NCI-H187 (cell line): ENCODE measurements around the gene MATN1.

ENCODE experiments used
- DNase-seq, 2 experiments: peaks; one replicate each; lab custom pipeline; 2025; lab: John Stamatoyannopoulos, UW

The MATN1 gene

DNA sequence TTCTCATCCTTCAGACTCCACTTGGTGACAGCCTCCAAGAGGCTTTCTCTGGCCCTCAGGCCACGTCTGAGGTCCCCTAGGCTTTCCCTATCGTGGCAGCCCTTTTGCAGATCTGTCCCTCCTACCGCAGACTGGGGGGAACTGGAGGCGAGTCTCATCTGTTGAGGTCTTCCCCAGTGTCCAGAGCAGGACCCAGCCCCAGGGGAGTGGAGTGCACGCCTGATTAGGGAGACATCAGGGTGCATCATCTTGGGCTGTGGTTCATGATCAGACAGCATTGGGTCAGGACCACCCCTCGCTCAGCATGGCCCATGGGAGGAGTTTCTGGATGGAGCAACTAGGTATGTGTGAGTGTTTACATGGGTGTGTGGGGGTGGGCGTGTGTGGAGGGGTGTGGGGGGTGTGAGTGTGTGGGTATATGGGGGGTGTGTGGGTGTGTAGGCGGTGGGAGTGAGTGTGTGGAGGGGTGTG is 8.5 kb upstream of the MATN1 start:
- DNase-seq = no peak

DNA sequence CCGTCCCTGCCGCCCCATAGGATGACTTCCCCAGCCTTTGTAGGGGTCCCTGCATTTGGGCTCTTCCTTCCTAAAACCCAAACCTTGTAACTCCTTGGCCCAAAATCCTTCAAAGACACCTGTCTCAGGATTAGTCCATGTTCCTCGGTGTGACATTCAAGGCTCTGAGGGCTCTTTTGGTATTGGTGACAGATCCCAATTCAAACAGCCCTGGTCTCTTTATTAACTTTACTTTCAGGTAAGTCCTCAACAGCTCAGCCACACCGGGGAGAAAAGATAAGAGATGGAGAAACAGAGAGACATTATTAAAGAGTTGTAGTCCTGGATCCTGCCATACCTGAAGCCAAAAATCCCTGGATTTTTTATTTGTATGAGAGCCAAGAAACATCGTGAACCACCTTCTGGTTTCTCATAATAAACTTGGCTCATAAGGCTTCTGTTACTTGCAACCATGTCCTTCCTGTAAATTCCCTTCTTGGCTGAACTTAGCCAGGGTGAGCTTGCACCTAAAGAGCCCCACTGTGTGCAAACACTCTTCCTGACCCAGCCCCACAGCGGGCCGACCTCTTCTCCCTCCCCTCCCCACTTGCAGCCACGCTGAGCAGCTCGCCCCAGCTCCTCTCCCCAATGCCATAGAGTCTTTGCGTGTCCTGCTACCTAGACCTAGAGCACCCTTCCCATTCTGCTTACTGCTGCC is 7.9 kb upstream of the MATN1 start:
- no peak for DNase-seq

DNA sequence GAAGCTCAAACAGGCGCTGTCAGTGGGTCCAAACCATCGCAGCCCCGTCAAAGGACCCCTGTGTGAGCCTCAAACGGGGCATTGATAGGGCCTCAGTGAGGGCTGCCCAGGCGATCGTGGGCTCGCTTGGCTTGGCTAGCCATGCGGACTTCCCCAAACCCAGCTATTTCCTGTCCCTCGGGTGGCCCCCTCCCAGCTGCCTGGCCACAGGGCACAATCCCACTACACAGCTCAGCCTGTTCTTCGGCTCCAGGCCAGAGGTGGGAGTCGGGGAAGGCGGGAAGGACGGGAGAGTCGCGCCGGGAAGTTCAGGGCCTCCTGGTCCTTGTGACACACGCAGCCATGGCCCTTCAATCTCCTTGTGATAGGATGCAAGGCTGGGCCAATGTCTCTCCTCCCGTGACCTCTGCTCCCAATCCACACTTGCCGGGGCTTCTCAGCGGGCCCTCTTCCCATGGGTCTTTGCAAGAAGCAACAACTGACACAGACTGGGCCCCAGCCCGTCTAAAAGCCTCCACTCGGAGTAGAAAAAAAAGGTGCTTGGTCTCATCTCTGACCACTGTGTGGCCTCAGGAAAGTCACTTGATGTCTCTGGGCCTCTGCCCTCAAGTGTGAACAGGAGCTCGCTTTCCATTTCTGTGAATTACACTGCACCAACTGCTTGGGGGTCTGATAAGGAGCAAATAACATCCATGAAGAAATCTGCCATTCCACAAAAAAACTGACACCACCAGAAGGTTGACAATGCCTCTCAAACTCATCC is 7.1 kb upstream of the MATN1 start:
- DNase-seq = no peak

DNA sequence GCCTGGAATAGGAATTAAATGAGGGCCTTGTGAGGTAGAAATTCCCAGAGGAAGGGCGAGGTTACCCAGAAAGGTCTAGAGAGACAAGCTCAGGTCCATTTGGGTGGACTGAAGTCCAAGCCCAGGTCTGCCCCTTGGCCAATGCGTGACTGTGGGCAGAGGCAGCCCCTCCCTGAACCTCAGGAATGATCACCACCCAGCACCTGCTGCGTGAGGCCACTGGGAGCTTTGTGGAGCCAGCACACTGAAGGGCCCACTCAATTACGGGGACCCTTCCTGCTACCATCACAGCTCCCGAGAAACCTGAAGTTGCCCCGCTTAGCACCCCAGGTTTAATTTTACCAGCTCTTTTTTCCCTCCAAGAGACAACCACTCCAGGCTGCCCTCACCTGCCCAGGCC is 6.5 kb upstream of the MATN1 start:
- DNase-seq = no peak

DNA sequence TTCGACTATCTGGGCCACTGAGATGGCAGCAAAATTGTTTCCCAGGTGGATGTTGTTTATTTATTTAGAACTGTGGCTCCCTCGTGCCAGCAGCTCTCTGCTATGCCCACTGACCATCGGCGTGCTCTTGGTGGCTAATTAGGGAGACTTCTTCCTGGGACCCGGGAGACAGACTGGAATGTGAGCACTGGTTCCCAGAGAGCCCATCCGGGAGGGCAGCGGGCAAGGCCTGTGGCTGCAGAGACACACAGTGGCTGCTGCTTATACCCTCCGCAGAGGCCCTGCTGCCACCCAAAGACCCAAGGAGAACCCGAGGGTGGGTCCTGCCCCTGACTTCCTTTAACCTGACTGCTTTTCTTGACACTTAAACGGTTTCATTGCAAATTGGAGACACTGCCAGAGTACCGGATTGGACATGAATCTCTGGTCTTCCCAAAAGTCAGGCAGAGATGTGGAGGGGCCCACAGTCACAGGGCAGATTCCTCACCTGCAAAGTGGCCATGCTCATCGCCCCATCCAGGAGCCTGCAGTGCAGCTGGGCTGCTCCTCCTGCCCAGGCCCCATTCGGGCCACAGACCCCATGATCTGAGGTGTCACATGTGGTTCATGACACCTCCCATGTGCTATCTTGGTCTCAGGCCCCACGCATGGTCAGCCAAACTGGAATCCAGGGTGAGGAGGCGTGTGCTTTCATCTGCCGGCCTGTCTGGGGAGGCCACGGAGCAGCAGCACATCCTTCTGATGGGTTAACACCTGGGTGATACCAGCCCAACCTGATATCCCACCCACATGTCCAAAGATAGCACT is 5.7 kb upstream of the MATN1 start:
- no peak for DNase-seq

DNA sequence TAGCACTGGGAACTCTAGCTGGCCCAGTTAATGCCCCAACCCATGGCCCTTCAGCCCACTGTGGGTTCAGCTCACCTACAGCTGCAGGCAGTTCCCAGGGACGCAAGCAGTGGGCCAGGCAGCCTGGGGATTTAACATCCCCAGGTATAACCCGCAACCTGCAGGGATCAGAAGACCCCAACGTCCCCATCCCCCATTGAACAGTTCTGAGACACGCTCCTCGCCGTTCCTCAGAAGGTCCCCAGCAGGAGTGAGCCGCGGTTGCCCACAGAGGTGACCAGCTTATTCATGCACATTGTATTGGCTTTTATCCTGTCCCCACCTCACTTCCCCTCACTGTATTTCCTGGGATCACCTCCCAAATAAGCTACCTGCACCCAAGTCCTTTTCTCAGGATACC is 5.0 kb upstream of the MATN1 start:
- no peak for DNase-seq

DNA sequence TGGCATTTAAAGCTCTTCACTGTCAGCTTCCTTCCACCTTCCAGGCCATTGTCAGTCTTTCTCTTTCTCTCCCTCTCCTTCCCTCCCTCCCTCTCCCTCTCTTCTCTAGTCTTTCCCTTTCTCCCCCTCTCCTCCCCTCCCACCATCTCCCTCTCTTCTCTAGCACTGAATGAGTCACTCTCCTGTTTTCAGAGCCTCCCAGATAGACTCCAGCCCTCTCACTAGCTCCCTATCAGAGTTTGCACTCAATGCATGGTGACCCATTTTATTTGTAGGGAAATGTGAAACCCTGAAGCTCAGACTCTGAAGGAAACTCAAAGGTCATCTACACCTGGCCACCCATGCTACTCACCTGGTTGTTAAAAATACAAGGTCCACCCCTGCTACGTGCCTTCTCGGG is 4.4 kb upstream of the MATN1 start:
- DNase-seq = no peak

DNA sequence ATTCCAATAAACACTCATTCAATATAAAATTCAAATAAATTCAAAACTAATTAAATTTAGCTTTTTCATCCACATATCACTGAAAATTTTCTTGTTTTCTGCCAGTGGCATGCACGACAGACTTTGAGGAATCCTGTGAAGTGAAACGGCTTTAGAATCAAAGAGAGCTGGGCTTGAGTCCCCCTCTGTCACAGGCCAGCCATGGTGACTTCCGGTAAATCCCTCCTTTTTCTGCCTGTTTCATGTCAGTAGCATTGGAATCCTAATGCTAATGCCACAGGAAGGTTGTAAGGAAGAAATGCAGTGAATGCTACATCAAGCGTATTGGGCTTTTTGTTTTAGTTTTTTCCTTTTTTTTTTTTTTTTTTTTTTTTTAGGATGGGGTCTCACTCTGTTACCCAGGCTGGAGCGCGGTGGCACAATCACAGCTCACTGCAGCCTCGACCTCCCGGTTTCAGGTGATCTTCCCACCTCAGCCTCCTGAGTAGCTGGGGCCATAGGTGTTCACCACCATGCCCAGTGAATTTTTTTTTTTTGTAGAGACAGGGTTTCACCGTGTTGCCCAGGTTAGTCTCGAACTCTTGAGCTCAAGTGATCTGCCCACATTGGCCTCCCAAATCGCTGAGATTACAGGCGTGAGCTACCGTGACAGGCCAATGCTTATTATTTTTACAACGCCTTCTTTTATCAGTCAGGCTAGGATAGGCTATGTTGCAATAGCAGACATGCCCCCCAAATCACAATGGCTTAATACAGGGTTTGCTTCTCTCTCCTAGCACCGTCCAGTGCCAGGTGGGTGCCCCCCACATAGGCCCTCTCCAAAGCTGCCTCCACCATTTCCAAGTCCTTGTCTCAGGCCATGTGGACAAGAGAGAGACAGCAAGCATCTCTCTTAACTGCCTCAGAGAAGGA is 3.6 kb upstream of the MATN1 start:
- DNase-seq = no peak

DNA sequence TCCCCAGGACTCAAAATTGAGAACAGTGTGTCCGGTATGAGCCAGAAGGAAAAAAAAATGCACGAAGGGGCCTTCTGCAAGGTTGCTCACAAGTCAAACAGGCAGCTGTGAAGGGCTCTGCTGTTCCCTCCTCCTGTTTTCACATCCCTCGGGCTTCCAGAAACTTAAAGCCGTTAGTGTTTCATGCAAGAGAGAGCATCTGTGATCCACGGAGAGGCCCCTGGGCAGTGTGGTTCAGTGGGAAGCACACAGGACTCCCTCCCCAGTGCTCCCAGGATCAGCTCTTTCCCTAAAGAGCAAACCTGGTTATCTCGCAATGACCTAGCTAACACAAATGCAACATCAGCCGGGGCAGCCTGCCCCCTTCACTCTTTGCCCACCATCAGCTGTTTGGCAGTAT is 2.9 kb upstream of the MATN1 start:
- no peak for DNase-seq

DNA sequence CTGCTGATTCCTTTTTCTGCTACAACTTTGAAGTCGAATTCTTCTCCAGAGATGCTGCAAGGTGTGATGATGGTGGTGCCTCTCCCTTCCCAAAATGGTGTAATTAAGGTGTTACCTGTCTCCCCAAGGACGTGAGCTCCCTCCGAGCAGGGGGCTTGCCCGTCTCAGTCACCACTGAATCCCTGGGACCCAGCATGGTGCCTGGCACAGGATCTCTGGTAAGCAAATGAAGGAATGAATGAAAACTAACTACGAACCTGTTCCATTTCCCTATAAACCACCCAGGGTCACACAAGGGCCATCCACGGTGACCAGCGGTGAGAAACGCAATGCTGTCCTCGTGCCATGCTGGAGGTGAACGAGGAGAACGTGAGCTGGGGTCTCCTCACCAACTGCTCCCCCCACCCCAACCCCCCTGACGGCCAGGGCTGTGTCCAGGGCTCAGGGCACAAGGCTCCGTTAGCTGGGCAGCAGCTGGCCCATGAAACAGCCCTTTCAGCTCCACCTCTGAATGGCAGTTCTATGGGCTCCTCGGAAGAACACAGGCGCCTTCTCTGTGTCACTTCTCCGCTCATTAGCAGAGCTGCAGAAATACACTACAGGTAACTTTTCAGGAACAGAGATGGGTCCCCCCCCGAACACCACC is 2.2 kb upstream of the MATN1 start:
- no peak for DNase-seq

DNA sequence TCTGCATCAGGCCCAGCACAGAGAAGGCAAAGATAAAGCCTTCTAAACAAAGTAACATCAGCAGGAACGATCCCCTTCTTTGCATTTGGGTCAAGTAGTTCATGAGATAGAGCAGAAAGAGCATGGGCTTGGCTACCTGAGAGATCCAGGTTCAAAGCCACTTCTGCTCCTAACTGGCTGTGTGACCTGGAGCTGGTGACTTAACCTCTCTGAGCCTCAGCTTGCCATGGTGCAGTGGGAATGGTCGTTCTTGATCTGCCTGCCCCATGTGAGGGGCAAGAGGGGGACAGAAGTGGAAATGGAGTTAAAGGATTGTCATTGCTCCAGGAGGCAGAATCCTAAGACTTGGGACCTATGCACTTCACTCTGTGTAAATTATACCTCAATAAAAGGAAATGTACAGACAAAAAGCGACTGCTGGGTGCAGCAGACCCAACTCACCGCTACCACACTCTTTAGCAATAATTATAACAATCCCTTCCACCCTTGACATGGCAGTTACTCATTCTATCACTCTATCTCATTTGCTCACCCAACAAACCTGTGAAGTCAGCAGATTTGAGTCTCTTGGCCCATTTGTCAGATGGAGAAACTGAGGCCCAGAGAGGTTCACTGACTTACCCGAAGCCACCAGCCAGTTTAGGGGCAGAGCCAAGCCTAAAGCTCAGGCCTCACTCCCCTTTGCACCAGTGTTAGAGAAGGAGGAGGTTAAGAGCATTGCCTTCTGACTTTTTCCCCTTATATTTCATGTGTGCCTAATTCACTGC is 1.5 kb upstream of the MATN1 start:
- DNase-seq = no peak

DNA sequence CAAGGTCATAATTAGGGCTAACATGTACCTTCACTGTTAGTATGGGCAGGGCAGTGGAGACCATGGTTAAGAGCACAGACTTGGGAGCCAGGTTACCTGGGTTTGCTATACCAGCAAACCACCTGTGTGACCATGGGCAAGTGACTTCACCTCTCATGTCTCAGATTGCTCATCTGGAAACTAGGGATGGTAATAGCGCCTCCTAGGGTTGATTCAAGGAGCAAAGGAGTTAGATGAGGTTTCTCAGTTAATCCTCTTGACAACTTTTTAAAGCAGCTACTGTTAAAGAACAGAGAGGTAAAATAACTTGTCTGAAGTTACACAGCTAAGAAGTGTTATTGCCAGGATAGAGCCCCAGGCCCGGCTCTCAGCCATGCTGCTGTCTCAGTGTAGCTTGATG is 790 bp upstream of the MATN1 start:
- no peak for DNase-seq

DNA sequence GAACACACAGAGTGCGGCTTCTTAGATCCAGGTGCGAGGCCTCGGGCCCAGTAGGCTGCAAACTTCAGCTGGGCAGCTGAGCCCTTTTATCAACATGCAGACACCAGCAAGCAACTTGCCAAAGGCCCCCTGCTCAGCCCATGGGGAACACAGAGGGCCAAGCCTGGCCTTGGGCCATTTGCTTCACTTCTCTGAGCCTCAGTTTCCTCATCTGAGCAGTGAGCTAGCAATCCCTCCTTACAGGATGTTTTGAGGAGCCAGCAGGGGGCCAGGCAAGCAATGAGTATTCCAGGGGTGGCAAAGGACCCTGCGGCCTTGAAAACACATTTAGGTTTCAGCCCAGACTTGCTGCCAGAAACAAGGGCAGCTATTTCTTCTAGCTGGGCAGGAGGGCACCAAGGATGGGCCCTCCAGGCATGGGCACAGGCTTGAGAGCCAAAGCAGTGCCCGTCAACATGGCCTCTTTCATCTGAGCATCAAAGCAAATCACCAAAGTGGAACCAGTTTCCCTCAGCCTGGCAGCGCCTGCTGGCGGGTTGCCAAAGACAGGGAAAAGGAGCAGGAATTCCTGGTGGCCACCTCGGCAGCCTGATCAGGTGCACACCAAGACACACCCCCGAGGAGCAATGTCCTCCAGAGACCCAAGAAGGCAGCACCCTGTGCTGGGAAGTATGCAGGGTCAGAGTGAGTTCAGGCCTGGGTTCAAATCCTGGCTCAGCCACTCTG is 1.4 kb downstream of the MATN1 start:
- DNase-seq = no peak

DNA sequence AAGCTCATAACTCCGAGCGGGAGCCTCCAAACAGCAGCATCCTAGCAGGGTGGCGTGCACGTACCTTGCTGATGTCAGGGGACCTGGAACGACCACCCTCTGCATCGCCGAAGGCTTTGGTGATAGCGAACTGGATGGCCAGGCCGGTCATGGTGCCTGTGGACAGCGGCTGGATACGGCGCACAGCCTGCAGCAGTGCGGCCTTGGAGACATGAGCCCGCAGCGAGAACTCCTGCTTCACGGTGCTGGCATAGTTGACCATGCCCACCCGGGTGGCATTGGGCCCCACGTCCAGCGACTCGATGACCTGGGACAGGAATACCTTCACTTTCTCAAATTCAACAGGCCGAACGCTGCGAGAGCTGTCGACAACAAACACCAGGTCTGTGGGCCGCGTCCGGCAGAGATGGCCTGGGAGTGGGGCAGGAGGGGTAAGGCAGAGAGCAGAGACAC is 2.0 kb downstream of the MATN1 start:
- no peak for DNase-seq

DNA sequence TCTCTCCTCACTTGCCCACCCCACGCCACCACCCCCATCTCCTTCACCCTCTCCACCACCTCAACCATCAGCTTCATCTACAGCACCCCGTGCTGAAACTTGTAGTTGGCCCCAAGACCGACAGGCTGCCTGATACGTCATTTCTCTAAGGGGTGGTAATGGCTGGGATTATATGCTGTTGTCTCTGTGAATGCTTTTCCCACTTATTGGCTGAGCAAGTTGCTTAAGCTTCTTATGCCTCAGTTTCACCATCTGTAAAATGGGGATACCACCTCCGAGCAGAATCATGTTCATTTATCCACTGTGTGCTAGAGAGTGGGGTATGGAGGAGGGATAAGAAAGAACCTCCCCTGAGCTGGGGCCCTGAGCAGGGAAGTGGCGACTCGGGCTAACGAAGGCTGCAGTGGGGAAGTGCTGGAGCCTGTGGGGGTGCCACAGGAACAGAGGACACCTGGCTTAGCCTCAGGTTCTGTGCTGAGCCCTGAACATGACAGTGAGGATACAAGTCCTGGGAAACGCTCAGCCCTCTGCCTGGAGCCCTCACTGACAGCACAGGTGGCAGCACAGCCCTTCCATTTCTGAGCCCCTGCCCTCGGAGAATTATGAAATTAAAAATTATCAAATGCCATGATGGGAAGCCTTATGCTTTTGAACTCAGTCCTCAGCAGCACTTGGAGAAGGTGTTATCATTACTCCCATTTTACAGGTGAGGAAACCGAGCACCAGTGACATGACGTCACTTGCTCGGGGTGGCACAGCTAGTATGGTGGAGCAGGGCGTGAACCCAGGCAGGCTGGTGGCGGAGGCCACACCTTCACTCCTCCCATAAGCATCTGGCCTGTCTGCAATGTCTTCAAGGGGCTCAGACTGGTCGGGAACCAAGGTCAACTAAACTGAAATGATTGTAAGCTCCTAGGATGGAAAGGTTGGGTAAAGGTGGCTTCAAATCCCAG is 2.8 kb downstream of the MATN1 start:
- no peak for DNase-seq

DNA sequence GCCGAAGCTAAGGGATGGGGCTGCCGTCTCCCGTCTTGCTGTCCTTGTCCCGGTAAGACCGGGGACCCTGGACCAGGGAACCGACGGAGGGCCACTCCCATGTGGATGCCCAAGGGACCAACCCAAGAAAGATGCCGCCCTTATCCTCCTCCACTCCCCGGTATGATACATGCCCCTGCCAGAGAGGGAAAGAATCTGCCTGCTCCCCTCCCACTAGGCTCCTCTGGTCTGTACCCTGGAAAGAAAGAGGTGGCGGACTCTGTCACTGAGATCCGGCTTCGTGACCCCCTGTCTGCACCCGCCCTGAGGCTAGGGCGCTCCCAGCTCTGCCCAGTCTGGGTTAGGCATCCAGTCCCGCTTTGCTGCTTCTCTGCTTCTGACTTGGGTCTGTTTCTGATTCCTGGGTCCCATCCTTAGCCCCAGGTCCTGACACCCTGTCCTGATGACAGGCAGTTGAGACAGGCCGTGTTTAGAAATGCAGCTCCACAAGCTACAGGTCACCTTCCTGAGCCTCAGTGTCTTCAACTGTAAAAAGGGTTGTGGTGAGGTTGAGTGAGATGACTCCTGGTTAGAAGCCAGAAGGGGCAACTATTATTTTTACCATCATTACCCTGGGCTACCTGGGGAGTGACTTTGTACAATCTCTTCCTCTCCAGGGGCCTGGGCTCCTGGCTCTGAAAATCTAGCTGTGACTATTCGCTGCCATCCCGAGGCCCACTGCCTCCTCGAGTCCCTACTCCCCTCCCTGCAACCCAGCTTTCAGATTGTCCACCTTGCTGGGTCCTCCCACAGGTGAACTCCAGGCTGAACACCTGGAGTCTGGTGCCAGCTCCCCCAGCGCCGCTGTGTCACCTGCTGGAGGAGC is 3.7 kb downstream of the MATN1 start:
- no peak for DNase-seq

DNA sequence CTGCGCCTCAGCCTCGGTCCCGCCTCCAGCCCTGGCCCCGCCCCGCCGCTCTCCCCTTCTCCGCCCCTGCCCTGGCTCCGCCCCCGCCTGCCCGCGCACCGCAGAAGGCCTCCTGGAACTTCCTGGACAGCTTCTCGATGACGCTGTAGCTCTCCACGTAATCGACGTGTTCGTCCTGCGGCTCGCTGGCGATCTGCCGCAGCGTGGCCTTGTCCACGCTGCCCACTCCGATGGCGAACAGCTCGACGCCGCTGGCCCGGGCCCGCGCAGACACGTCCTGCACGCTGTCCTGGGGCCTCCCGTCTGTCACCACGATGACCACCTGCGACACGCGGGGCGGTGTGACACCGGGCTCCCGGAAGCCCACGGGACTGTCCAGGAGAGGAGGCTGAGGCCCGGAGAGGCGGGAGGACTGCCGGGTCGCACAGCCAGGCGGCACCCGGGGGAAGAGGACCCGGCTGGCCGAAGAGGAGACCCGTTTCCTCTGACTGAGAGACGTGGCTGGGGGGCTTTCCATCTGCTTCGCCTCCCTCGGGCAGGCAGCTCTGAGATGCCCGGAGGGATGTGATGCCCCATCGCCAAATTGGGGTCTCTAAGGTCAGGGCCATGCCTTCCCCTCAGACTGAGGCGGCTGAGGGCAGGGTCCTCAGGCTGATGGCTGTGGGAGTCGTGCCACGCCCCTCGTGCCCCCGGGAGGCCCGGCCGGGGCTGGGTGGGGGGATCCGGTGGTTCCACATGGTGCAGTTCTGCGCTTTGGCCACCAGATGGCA is 4.6 kb downstream of the MATN1 start:
- peak; percentile 74 to 97 for DNase-seq
